Measurements from ENCODE around the gene RRN3. TPM values are rescaled to one million over a fixed set of nuclear protein-coding genes. Genes with fewer than 3 reads are reported as not detected.
A peak's percentile ranks its signal among the peaks of the same experiment; 100 is the strongest.
"Not testable (repeated sequence)": the region's sequence is repeated elsewhere in the genome, so short reads cannot be mapped to it uniquely, and the experiment has no call there.

The RRN3 gene
- total RNA-seq, result 84.4 TPM

- DNase-seq (ENCODE audit: low spot score in 2 of 2), result peak; percentile 63 to 75
- not testable (repeated sequence) for FAIRE-seq
Measured at GRCh38 chr16:15093955-15094827, at the start of gene RRN3. Gene RRN3, minus strand, starts transcription at chr16:15094272. Its CDS starts 39 bp downstream, at chr16:15094233.

DNA sequence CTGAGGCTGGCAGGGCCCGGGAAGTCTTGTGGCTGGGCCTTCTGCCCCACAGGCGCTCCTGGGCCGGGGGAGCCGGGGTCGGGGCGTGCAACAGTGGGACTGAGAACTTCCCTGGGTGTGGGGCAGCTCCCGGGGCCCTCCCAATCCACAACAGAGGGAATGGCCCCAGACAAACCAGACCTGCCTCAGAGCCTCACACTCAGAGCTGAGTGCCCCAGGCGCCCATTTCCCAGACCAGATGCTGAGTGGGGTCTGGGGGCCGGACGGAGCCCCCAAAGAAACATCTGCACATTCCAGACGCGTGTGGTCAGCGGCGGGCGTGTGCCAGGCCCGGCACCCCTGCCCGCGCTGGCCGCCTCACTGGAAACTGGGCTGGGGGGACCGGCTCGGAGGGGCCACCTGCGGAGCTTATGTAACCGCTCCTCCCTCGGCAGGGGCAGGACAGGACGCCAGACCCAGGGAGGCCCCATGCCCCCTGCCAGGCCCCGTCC is 49.6 kb upstream of the RRN3 start:
- not testable (repeated sequence) for FAIRE-seq
- DNase-seq (ENCODE audit: low spot score in 2 of 2), result peak in 1 of 2 donors; percentile 0

GRCh38 chr16:15142891-15143600 is 49.0 kb upstream of the RRN3 start:
- not testable (repeated sequence) for DNase-seq (ENCODE audit: low spot score in 2 of 2); FAIRE-seq

- DNase-seq (ENCODE audit: low spot score in 2 of 2); FAIRE-seq: not testable (repeated sequence)
Measured at GRCh38 chr16:15142107-15142890, 48.2 kb upstream of the RRN3 start.

GRCh38 chr16:15141586-15141985 is 47.5 kb upstream of the RRN3 start:
- FAIRE-seq (no peak), DNase-seq (ENCODE audit: low spot score in 2 of 2) (no peak)

- FAIRE-seq, result not testable (repeated sequence)
- peak; percentile 23 to 28 for DNase-seq (ENCODE audit: low spot score in 2 of 2)
Measured at GRCh38 chr16:15140444-15141365, 46.6 kb upstream of the RRN3 start.

DNA sequence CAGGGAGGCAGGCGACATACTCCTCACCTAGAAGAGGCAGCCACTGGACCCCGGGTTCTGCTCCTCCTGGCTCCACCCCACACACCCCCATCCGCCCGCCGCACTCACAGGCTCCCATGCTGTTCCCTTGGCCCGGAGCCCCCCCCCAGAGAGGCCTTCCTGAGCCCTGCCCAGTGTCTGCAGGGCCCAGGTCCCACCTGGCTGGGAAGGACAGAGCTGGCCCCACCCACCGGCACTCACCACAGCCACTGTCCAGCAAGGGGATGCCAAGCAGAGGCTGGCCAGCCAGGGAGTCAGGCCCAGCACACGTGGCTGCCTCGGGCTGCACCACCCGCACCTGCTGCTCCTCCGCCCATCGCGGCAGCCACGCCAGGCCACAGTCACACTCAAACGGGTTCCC is 43.4 kb upstream of the RRN3 start:
- not testable (repeated sequence) for DNase-seq (ENCODE audit: low spot score in 2 of 2); FAIRE-seq

- DNase-seq (ENCODE audit: low spot score in 2 of 2); FAIRE-seq: not testable (repeated sequence)
Measured at GRCh38 chr16:15135483-15136360, 41.6 kb upstream of the RRN3 start.

- not testable (repeated sequence) for DNase-seq (ENCODE audit: low spot score in 2 of 2); FAIRE-seq
Measured at GRCh38 chr16:15134752-15135482, 40.8 kb upstream of the RRN3 start.

GRCh38 chr16:15133554-15133953 is 39.5 kb upstream of the RRN3 start:
- not testable (repeated sequence) for DNase-seq (ENCODE audit: low spot score in 2 of 2); FAIRE-seq

GRCh38 chr16:15132719-15133428 is 38.8 kb upstream of the RRN3 start:
- not testable (repeated sequence) for DNase-seq (ENCODE audit: low spot score in 2 of 2); FAIRE-seq

- not testable (repeated sequence) for FAIRE-seq; DNase-seq (ENCODE audit: low spot score in 2 of 2)
Measured at GRCh38 chr16:15130943-15131700, 37.0 kb upstream of the RRN3 start.

DNA sequence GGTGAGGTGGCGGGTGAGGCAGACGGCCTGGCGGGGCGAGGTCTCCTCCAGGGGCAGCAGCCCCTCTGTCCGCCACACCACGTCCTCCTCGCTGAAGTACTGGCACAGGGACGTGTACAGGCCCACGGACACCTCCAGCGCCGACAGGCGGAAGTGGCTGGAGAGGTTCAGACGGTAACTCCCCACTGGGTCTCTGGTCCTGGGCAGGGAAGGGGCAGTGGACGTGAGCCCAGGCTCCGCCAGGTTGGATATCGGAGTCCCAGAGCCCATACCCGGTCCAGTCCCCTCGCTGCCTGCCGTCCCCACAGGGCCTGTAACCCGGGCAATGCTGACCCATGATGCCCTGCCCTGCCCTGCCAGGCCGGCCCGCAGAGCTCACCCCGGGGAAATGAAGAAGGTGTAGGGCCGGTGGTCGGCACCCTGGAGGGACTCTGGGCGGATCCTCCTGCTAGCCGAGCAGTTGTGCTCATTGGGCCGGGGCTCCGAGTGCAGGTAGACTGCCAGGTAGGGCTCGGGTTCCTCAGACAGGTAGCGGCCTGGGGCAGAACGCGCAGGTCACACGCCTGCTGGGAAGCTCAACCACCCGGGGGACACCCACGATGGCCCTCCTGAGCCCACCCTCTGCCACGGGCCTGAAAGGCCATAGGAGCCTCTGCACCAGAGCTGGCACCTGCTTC is 36.3 kb upstream of the RRN3 start:
- DNase-seq (ENCODE audit: low spot score in 2 of 2); FAIRE-seq: not testable (repeated sequence)

DNA sequence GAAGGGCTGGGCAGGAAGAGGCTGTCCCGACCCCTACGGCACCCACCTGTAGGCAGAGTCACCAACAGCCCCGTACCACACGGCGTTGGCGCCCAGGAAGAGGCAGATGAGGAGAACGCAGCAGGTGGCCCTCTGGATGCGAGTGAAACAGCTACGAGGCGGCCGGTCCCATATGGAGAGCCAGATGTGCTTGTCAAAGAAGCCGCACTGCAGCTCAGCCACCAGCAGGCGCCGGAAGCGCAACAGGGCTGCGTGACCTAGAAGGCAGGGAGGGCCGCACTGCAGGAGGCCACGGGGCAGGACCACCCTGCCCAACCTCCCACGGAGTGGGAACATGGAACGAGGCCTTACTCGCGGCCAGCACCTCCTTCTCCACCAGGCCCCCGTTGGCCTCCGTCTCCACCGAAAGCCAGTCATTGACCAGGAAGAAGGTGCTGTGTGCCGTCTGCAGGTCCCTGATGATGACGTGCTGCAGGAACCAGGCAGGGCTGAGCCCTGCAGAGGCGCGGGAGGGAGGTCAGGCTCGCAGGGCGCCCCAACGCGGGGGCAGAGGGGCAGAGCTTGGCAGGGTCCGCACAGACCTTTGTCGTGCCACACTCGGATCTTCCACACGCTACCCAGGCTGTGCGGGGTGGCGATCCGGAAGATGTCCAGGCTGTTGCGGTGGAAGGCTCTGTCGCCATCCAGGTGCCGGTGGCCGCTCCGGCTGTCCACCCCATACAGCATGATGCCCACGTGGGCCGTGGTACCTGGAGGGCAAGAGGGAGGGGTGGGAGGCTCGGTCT is 33.8 kb upstream of the RRN3 start:
- FAIRE-seq; DNase-seq (ENCODE audit: low spot score in 2 of 2): not testable (repeated sequence)
